Measurements from ENCODE around the gene IL5RA. TPM values are rescaled to one million over a fixed set of nuclear protein-coding genes. Genes with fewer than 3 reads are reported as not detected.

The IL5RA gene
- total and polyA plus RNA-seq, 10 of the 15 experiments (the other 5 are each of a cell fraction or from before 2014, with no cell fraction given) = 0.04 to 0.53 (median 0.14) TPM; not detected in 6

- TF ChIP-seq, protein P1, sequence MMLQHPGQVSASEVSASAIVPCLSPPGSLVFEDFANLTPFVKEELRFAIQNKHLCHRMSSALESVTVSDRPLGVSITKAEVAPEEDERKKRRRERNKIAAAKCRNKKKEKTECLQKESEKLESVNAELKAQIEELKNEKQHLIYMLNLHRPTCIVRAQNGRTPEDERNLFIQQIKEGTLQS (IDR thresholded peaks at IDR 0.05; ENCODE audit: borderline replicate concordance, extremely low read depth, low read depth, low read length) = no peak
- TF ChIP-seq TBL1XR1 (IDR thresholded peaks at IDR 0.05; ENCODE audit: low read depth, low read length) (no peak), ZZZ3 (IDR thresholded peaks at IDR 0.05; ENCODE audit: control insufficient read depth, insufficient read length, low read depth) (no peak), PML (IDR thresholded peaks at IDR 0.05; ENCODE audit: low read length) (peak; percentile 90), MYC (IDR thresholded peaks at IDR 0.05; ENCODE audit: insufficient read depth, insufficient read length, insufficient replicate concordance, low read length, severe bottlenecking) (no peak), JUND (IDR thresholded peaks at IDR 0.05; ENCODE audit: low read depth, low read length) (peak; percentile 88), RELA (IDR thresholded peaks at IDR 0.05; ENCODE audit: borderline replicate concordance, partially characterized antibody) (no peak), POLR2A (IDR thresholded peaks at IDR 0.05; ENCODE audit: low read depth, low read length) (peak; percentile 98), PAX5 (IDR thresholded peaks at IDR 0.05; ENCODE audit: borderline replicate concordance, low read depth, low read length) (no peak), GABPA (IDR thresholded peaks at IDR 0.05; ENCODE audit: low read depth) (peak; percentile 46; the same call in 1 of the 2 replicates), SPI1 (IDR thresholded peaks at IDR 0.05; ENCODE audit: borderline replicate concordance, insufficient read depth, low read depth, low read length) (peak; percentile 65; the same call in 1 of the 2 replicates), SUZ12 (IDR thresholded peaks at IDR 0.05; ENCODE audit: unreplicated experiment) (no peak), RUNX3 (IDR thresholded peaks at IDR 0.05; ENCODE audit: low read length) (peak; percentile 81), ZNF274 (IDR thresholded peaks at IDR 0.05; ENCODE audit: insufficient read depth, insufficient read length) (no peak), ESRRA (IDR thresholded peaks at IDR 0.05; ENCODE audit: low read length) (no peak), TCF12 (IDR thresholded peaks at IDR 0.05; ENCODE audit: low read depth, low read length) (peak; percentile 22; the same call in 1 of the 2 replicates), CTCF (IDR thresholded peaks at IDR 0.05 in 2 of 3, conservative IDR thresholded peaks at IDR 0.05 in 1 of 3; ENCODE audit: control insufficient read depth in 2 of 3, extremely low read depth in 1 of 3, insufficient read depth in 1 of 3, low read depth in 3 of 3, low read length in 3 of 3) (no peak), RB1 (IDR thresholded peaks at IDR 0.05; ENCODE audit: borderline replicate concordance) (no peak), PKNOX1 (IDR thresholded peaks at IDR 0.05) (no peak)
- TF ChIP-seq, protein P2, sequence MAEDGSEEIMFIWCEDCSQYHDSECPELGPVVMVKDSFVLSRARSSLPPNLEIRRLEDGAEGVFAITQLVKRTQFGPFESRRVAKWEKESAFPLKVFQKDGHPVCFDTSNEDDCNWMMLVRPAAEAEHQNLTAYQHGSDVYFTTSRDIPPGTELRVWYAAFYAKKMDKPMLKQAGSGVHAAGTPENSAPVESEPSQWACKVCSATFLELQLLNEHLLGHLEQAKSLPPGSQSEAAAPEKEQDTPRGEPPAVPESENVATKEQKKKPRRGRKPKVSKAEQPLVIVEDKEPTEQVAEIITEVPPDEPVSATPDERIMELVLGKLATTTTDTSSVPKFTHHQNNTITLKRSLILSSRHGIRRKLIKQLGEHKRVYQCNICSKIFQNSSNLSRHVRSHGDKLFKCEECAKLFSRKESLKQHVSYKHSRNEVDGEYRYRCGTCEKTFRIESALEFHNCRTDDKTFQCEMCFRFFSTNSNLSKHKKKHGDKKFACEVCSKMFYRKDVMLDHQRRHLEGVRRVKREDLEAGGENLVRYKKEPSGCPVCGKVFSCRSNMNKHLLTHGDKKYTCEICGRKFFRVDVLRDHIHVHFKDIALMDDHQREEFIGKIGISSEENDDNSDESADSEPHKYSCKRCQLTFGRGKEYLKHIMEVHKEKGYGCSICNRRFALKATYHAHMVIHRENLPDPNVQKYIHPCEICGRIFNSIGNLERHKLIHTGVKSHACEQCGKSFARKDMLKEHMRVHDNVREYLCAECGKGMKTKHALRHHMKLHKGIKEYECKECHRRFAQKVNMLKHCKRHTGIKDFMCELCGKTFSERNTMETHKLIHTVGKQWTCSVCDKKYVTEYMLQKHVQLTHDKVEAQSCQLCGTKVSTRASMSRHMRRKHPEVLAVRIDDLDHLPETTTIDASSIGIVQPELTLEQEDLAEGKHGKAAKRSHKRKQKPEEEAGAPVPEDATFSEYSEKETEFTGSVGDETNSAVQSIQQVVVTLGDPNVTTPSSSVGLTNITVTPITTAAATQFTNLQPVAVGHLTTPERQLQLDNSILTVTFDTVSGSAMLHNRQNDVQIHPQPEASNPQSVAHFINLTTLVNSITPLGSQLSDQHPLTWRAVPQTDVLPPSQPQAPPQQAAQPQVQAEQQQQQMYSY (CRISPR knock-in tag; IDR thresholded peaks at IDR 0.05) = no peak
- TF ChIP-seq, protein P3, sequence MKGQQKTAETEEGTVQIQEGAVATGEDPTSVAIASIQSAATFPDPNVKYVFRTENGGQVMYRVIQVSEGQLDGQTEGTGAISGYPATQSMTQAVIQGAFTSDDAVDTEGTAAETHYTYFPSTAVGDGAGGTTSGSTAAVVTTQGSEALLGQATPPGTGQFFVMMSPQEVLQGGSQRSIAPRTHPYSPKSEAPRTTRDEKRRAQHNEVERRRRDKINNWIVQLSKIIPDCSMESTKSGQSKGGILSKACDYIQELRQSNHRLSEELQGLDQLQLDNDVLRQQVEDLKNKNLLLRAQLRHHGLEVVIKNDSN (IDR thresholded peaks at IDR 0.05; ENCODE audit: borderline replicate concordance, extremely low read length, insufficient read depth, low read depth, low read length) = peak; percentile 65
These were observed 16.6 kb upstream of the IL5RA start, which contains the start of gene TRNT1 (continued) for GRCh38 chr3:3126477-3127431.

Data from GM12878 (cell line).